OCI-LY3 (cell line): ENCODE measurements around the gene SELENOO.

Source experiments
- CTCF ChIP-seq: fragments of 200-600, 300-600 bp; sonication (generic); IDR thresholded peaks from 2 replicates; pipeline ENCODE4 v1.5.1; 2014; ENCODE audit warnings: antibody characterized with exemption, low read length, low read depth
- EZH2phosphoT487 ChIP-seq: fragments of 200-600 bp; shearing (Covaris generic); IDR thresholded peaks from 2 replicates; pipeline ENCODE4 v1.6.1; 2018; ENCODE audit warnings: antibody characterized with exemption, mixed run types, low read depth

GRCh38 chr22:50216684-50217520 lies 16.1 kb downstream of the SELENOO start:
- TF ChIP-seq EZH2phosphoT487 (no peak), CTCF (no peak)
